Midbrain (tissue), 1 donor: ENCODE results near the gene VASN.

Source experiments
- DNase-seq: peaks from one replicate; lab custom pipeline; 2025; lab: John Stamatoyannopoulos, UW

Gene VASN

GRCh38 chr16:4403133-4403949, 31.7 kb downstream of the VASN start:
- DNase-seq, result no peak

- DNase-seq, result no peak
These were observed 32.8 kb downstream of the VASN start for GRCh38 chr16:4404247-4404966.

GRCh38 chr16:4404967-4405696, 33.5 kb downstream of the VASN start:
- no peak for DNase-seq

GRCh38 chr16:4407543-4408322, 36.1 kb downstream of the VASN start:
- DNase-seq, result no peak

- DNase-seq, result no peak
These were observed 36.7 kb downstream of the VASN start for GRCh38 chr16:4408323-4408690.

- DNase-seq, result no peak
These were observed 37.7 kb downstream of the VASN start for GRCh38 chr16:4409081-4409932.

GRCh38 chr16:4410335-4411075, 38.9 kb downstream of the VASN start:
- DNase-seq, result peak; percentile 75

GRCh38 chr16:4411684-4412083, 40.0 kb downstream of the VASN start:
- peak; percentile 97 for DNase-seq

- DNase-seq, result no peak
These were observed 40.5 kb downstream of the VASN start for GRCh38 chr16:4412159-4412558.

- DNase-seq, result no peak
These were observed 41.2 kb downstream of the VASN start for GRCh38 chr16:4412854-4413253.

- DNase-seq, result no peak
These were observed 42.7 kb downstream of the VASN start for GRCh38 chr16:4414187-4414917.

GRCh38 chr16:4415538-4416199, 44.0 kb downstream of the VASN start:
- DNase-seq, result peak; percentile 71

GRCh38 chr16:4416200-4417032, 44.8 kb downstream of the VASN start, which contains the start of gene CORO7:
Gene CORO7, minus strand, starts transcription at chr16:4416596. Its CDS starts 78 bp downstream, at chr16:4416518.
- DNase-seq, result peak; percentile 97

GRCh38 chr16:4419402-4419959, 47.8 kb downstream of the VASN start:
- DNase-seq, result no peak

GRCh38 chr16:4420505-4421105, 49.0 kb downstream of the VASN start:
- no peak for DNase-seq

- DNase-seq, result peak; percentile 96
These were observed 53.9 kb downstream of the VASN start, which contains the start of gene DNAJA3 for GRCh38 chr16:4425378-4426020. Gene DNAJA3, plus strand, starts transcription at chr16:4425868. Its CDS starts 14 bp downstream, at chr16:4425882.
